GM18502 (cell line): ENCODE results near the gene NDUFA11.

ENCODE experiments used
- ATAC-seq: cut with Tn5 transposase; IDR thresholded peaks from one replicate; pipeline ENCODE4 v1.9.1; 2021; ENCODE audit warnings: mild to moderate bottlenecking; ENCODE audit not compliant: unreplicated experiment, poor library complexity

Gene NDUFA11

DNA sequence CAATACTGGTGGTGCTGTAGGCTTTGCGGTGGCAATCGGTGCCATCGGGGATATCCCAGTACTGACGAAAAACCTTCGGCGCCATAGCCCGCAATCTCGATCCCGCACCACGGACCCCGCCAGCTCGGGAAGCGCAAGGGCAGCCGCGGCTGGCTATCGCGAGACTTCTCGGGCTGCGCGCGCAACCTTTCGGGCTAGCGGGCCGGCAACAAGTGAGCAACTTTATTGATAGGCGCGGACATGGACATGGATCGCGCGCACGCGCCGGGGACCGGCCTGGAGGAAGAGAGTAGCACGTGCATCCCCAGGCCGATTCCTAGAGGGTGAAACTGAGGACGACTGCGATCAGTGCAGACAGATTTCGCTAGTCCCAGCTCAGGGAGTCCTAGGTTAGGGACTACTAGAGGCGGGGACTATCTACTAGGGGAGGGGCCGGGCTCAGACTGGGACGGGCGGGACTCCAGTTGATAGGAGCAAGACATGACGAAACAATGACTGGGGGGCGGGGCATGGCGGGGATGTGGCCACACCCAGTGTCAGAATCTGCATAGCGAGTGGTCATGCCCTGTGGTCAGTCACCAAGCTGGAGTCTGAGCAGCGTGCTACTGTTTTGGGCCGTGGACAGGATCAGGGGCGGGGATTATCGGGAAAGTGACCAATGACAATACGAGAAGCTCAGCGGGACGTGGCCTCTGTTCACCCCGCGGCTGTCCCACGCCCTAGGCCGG, at the start of gene NDUFA11:
Gene NDUFA11, minus strand, starts transcription at position 167 of the 728 bp plus-strand sequence. Its CDS starts 82 bp downstream, at position 85.
- ATAC-seq: peak; percentile 44

DNA sequence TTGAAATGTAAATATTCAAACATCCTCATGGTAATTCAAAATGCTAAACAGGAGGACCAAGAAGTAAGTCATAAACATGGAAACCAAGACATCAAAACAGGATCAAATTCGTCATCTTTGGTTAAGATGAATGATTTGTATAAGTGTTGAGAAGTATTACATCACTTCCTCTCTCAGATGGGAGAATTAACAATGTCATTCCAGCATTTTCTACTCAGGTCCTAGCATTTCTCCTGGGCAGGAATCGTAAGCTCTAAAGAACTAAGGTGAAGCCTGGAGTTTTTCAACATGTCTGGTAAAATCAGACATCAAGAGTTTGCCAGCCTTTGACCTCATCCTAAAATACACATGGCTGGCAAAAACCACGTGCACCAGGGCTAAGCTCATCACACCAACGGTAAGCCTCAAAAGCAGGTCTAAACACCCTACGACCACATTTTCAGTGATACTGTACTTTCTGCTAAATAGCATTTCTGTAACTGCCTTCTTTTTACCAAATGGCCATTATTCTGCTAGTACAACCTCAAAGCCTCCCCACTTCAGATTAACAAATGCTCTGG, 49.5 kb upstream of the NDUFA11 start:
- no peak for ATAC-seq

DNA sequence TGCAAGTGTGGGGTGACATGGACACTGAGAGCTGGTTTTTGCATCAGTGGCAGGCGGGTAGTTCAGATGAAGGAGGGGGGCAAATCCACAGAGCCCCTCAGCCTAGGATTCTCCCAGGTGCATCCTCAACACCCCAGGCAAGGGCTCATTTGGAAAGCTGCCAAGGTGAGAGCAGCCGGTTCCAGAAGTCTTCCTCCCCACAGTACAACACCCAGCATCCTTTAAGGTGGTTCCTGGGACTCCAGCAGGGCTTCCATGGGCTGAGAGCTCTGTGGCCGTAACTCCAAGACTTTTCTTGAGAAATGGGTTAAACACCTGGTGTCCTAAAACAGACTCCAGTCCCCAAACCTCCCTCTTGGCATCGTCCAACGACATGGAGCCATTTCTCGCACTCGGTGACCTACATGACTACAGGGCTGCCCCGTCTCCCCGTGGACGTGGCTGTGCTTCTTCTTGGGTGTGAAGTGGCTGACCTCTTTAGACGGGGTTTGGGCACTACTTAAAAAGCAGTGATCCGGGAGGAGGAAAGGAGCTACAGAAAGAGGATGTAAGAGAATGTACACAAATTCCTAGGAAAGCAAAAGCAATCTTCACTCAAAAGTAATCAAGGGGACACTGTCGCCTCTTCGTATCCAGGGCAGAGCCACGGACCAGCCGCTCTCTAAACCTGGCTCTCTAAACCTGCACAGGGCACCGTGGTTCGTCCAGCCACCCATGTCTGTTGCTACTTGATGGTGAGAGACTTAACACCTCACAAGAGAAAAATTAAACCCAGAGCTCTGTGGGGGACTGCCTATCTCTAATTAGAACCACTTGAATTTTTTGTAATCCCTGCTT, 48.8 kb upstream of the NDUFA11 start:
- no peak for ATAC-seq

DNA sequence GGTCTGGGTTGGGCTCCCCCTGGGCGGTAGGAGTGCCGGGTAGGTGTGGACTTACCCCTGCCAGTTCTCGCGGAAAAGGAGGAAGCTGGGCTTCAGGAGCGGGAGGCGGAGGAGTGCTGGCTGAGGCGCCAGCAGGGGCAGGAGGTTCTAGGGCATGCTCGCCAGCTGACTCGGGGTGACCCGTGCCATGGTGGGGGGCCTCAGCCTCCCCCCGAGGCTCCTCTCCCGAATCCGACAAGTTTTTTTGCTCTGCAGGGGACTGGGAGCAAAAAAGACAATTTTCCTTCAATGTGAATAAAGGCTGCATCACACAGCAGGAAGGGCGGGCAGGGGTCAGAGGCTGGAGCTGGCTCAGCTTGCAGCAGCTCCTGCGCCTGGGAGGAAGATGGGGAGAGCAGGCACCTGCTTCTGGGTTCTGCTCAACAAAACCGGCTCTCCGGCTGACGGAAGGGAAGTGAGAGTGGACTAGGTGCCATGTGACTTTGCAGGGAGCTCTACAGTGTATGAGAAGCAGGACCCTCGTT, 47.8 kb upstream of the NDUFA11 start:
- ATAC-seq: no peak

DNA sequence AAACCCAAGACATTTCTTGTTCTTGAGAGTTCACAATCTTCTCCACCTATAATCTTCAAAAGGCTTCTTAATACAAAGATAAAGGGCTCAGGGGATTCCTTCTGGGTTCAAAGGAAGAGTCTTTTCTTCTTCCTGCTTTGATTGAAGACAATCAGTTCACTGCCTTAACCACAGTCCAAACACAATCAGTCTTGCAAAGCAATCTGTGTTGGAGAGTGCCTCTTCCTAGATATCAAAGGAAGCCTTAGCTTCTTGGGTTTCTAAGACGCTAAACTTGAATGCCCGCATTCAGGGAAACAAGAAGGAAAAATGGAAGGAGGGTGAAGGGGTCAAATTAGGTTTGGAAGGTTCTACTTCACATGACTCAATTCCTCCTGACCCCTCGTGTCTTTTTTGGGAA, 47.2 kb upstream of the NDUFA11 start:
- ATAC-seq: no peak

DNA sequence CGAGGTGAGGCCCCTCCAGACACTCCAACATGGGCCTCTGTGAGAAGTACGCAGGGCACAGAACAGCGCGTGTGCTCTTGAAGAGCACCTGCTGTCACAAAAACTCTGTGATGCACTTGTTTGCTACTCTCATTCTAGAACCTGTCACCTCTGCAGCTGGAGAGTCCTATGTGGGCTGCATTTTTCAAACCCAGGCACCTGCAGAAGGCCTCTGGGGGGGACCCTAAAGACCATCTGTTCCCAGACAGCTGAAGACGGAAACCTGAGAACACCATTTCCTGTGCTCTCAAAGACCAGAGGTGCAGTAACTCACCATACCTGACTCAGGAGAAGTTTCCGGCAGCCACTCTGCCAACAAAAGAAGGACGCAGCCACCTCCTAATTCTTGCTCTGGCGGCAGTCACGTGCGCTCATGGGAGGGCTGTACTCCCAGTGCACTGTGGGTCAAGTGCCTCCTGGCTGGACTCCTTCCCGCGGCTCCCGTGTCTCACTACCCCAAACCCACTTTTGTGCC, 46.3 kb upstream of the NDUFA11 start:
- ATAC-seq: no peak

DNA sequence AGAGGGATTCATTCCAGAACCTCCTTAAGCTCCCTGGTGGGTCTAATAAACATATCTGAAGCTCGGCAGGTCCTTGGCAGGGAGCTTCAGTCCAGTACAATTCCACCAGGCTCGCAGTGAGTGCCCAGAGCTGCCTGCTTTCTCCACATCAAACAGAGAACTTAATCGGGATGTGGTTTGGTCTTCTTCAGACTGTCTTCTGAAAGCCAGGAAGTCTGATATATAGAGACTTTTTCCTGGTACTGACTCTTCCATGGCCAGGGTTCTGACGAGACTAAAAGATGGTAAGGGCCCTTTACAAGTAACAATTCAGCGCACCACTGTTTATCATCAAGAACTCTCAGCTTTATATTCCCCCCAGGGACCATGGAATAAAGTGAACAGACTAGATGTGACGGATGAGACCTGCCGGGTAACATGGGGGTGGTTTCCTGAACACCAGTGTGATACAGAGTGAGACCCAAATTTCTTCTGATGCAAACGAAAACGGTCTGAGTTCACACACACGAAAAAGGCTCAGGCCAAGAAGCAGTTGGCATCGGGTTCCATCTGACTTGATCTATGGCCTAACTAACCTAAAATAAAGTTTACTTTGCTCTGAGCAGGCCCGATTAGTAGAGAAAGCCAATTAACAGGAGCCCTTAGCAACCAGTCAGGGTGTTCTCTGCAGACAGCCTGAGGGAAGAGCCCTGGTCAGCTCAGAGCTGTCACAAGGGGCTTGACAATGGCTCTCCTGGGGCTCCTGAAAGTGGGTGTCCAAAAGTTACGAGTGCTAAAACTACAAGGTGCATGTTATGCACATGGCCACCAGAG, 45.4 kb upstream of the NDUFA11 start:
- ATAC-seq: no peak

DNA sequence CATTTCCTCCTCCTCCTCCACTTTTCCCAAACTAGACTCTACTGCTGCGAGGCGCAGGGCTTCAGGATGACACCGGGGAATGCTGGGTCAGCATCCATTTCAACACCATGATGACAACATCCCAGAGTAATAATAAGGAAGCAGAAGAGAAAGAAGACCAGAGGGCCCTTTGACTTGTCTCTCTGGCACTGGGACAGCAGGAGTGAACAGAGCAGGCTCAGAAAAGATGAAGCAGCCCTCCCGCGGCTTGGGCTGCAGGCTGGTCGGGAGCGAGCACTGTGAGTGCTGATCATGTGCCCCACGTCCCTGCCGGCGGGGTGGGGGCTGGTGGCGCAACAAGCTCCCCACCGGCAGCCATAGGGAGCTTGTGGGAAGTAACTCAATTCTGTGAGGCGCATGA, 43.8 kb upstream of the NDUFA11 start:
- ATAC-seq: no peak

DNA sequence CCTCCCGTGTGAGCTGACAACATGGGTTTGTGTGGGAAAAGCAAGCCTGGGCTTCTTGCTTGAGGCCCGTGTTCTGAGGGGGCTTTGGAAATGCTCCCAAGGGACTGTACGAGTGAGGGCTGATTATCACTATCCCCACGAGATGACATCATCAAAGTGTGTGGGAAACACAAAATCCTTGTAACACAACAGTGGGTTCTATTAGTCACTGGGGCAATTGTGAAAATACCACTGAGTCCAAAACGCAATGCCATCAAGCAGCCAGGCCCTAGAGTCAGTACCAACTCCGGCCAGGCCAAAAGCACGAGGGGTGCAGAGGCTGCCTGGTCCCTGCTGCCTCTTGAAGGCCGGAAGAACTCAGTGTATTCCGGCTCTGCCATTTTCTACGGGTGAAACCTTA, 40.0 kb upstream of the NDUFA11 start:
- no peak for ATAC-seq

DNA sequence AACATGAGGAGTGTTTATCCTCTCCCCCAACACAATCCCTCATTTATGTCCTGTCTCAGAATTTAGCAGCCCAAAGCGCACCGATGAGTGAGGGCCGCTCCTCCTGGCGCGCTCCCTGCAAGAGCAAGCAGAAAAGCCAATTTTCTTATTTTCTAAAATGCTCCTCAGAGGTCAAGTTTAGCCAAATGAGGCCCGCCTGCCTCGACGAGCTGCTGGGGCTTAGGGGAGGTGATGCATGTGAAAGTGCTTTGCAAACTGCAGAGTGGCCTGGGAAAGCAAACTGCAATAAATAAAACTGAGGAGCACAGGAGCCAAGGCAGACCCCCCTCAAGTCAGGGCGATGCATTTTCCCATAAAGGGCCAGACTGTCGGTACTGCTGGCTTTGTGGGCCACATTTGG, 39.5 kb upstream of the NDUFA11 start:
- ATAC-seq: no peak

DNA sequence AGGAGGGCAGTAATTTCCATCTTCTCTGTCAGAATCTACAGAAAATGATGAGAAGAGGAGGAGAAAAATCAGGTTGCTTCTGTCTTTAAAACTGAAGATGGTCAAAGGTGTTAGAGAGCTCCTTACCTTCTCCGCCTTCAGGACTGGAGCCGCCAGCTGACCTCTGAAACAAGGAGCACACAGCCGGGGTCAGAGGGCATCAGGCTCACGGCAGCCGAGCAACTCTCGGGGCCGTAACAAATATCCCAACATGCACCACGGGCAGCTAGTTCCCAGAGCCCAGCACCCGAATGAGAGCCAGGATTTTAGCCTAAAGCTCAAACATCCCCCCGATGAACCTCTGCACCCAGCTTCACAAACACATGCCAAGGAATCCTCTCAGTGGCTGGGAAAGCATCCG, 38.1 kb upstream of the NDUFA11 start:
- ATAC-seq: no peak

DNA sequence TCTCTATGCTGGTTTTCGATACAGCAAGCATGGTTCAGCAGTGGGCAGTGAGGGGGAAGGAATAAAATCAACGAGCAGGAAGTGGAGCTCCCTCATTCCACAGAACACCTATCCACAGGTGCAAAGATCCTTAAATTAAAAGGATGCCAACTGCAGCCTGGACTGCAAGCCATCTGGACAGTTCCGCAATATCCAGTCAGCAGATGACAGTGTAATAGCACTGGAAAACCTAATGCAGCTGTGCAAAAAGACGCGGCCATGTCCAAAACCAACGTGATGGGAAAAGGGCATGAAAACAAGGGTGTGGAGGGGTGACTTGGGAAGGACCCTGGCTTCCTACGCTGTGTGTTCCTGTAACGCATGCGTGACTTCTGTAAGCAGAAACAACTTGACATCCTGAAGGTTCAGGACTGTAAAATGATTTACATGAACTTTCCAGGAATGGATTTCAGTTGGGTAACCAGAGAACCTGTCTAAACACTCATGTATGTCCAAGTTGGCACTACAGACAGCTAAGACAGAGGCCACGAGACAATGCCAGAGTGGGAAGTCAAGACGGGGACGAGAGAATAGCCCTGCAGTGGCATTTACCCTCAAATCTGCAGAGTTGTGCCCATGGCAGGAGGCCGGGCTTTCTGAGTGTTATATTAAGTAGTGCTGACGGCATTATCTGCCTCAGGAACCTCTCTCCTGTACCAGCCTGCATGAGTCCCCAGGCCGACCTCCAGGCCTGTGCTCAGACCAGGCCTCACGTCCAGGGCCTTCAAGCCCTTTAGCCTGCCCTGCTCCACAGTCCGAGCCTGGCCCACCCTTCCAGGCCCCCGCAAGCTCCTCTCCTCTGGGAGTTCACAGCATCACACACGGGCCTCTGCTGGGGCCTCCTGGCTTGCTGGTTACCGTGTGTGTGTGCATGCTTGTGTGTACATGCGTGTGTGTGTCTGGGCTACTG, 36.9 kb upstream of the NDUFA11 start:
- ATAC-seq: no peak

DNA sequence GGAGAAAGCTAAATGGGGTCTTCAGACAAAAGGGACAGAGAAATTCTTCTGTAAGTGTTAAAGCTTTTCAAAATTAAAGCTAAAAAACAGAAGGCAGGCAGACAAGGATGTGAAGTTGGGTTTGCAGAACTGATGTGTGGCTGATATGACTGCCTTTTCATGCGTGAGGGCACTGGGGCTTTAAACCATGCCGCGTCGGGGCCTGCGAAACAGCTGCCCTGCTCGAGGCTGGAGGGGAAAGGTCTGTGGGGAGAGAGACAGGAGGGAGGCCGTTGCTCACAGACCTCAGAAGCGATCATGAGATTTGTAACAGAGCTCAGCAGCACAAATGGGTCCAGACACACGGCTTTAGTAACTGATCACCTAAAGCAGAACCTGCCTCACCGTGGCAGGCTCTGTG, 34.0 kb upstream of the NDUFA11 start:
- ATAC-seq: no peak

DNA sequence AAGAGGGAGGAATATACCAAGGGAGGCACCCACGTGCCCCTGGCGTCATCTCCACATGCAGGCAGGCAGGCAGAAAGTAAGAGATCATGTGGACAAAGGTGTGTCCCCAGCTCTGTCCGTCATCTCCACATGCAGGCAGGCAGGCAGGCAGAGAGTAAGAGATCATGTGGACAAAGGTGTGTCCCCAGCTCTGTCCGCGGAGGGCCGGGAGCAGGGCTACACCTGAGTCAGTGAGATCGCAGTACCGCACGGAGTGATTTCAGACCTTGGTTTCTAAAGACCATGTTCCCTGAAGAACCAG, 32.7 kb upstream of the NDUFA11 start:
- ATAC-seq: no peak

DNA sequence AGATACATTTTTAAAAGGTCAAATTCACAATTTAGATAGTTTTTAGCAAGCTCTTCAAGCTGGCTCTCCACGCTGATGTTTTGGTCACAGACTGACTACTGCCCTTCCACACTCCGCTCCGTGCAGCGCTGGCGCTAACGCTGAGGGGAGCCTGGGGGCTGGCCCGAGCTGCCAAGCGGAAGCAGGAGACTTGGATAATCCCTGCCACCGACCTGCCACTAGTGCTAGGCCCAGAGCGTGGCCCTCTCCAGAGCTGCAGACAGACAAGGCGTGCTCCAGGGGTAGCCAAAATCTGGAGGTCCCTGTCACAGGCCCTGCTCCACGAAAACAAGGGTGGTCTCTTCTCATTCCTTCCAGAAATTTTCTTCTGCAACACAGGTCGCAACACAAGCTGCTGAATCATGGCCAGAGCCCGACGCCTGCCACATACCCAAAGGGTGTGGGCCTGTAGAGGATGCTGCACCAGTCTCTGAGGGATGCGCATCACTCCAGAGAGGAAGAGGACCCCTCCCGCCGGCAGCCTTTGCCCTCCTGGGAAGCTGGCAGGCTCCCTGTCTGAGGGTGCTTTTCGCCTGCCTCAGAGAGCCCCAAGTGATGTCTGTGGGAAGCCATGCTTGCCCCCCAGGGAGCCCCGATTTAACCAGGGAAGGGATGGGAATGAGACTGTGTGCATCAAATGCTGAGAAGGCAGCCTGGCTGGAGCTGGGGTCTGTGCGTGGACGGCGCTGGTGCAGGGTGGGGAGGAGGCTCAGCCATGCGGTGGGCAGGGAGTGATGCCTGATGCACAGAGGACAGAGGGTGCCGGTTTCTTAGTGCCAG, 32.1 kb upstream of the NDUFA11 start:
- ATAC-seq: no peak

DNA sequence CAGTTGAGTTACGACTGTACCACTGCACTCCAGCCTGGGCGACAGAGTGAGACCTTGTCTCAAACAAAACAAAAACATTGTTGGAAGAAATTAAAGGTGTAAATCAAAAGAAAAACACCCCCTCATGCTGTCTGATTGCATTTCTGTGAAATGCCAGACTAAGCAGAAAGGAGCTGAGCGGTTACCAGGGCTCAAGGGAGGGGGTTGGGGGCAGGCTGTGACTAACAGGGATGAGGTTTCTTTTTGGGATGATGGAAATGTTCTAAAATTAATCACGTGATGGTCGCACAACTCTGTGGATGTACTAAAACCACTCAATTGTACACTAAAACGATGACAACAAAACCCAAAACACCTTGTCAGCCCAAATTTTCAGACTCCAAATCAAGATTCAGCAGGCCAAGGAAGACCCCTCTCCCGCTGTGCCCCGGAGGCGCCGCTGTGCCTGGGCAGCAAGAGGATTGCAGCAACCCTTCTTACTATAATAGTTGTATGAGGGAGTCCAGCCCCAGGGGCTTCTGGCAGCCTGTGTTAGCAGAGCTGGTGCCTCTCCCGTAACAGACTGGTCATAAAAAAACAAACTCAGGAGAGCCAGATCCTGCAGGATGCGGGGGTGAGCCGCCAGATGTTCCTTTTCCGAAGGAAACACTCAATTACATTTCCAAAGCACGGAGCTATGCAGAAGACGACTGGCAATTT, 31.3 kb upstream of the NDUFA11 start:
- no peak for ATAC-seq

DNA sequence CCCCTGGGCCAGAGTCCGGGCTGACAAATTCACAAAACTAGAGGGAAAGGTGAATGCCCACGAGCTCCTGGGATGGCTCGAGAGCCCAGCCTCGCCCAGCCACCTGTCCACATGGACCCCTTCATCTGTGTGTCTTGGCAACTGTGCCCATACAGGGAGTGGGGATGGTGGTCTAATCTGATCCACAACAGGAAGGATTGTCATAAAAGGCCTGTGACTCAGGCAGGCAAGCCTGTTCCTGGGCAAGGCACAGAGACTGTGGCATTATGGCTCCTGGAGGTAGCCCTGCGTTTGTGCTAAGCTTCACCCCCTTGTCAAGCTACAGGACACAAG, 30.4 kb upstream of the NDUFA11 start:
- ATAC-seq: no peak
